A204.1 (cell line): ENCODE measurements around the gene PHETA1.
"Not testable (repeated sequence)": the region's sequence is repeated elsewhere in the genome, so short reads cannot be mapped to it uniquely, and the experiment has no call there.

ENCODE experiments used
- FAIRE-seq: peaks from 2 replicates; lab custom pipeline; 2012; peaks lifted over from hg19 to GRCh38; lab: Jason Lieb, UNC

The PHETA1 gene

DNA sequence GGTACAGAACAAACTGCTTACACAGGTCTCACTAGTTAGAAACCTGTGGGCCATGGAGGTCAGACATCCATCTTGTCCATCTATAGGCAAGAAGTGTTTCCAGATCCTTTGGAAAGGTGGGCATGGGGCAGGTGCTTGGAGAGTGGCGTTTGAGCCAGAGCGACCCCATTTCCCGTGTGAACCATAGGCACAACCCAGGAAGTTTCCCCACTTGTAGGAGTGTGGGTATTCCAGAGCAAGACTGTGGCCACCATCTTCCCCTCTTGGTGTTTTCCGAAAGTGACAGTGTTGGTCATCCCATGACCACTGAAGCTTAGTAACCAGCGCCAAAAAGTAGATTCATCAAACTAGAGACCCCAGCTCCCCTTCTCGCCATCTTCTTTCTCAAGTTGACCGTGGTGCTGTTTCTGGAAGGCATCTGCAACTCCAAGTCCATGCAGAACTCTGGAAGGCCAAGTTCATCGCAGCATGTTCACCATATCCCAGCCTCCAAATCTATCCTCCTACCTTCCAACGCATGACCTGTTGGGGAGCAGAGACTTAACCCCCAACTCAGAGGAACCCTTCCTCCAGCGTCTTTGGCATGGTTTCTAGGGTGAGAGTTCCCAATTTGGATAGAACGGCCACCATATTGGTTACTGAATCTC is 19.7 kb downstream of the PHETA1 start:
- no peak for FAIRE-seq

DNA sequence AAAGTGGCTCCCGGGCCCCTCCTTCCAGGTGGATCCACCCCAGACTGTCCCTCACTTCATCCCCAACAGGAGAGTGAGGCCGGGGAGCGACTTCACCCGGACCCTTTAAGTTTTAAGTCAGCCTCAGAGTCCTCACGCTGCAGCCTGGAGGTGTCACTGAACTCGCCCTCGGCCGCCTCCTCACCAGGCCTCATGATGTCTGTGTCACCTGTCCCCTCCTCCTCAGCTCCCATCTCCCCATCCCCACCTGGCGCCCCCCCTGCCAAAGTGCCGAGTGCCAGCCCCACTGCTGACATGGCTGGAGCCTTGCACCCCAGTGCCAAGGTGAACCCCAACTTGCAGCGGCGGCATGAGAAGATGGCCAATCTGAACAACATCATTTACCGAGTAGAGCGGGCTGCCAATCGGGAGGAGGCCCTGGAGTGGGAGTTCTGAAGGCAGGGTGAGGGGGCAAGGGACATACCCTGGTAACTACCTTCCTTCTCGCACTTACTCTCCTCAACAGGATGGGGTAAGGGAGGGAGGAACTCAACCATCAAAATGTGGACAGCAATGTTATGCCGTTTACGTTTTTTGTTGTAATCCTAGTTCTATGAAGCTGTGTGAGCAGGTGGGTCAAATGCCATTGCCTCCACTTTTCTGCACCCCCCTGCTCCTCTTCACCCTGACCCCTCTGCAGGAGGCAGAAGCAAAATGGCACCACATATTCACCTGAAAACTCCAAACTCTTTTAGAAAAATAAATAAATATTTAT is 20.8 kb downstream of the PHETA1 start:
- no peak for FAIRE-seq

DNA sequence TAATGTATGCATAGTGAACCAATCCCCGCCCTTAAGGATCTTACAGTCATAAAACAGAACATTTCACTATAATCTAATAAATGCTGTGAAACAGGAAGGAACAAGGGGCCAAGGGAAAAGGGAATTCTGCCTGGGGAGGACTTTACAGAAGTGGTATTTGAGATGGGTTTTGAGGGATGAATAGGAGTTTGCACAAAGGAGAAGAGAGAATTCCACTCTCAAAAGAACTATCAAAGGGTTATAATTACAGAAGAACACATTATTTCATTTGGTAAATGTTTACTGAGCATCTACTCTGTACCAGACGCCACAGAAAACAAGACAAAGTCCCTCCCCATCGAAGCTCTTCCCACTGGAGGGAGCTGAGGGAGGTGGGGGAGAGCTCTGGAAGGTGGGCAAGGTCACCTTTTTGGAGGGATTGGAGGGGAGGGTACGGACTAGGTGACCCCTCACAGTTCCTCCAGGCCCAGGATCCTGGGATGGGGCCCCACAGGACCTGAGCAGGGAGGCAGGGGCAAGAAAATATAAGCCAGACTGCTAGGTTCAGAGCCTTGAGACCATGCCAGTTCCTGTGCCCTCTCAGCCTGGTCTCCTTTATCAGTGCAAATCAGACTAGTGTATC is 24.5 kb downstream of the PHETA1 start:
- no peak for FAIRE-seq

DNA sequence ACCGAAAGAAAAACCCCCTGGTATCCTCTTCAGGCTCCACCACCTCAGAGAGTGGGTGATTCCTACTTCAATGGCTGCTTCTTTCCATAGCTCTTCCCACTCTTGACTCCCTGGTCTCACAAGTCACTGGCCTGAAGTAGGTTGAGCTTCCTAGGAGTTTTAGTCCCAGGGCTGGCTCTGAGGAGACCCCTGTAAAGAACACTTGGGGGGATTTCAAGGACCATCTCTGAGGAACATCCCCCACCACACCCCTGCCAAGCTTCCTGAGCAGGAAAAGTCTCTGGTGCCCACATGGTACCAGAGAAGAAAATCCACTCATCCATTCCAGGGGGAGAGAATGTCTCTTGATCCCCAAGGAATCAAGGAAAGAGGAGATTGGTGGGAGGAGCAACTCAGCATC is 25.7 kb downstream of the PHETA1 start:
- FAIRE-seq, result no peak

DNA sequence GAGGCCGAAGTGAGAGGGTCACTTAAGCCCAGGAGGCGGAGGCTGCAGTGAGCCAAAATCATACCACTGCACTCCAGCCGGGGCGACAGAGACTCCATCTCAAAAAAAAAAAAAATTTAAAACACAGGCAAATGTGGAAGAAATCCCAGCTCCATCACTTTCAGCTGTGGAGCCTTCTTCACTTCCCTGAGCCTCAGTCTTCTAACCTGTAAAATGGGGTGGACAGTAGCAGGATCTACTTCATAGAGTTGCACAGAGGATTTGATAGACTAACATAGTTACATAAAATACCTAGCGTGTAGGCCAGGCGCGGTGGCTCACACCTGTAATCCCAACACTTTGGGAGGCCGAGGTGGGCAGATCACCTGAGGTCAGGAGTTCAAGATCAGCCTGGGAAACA is 26.5 kb downstream of the PHETA1 start:
- FAIRE-seq, result no peak

DNA sequence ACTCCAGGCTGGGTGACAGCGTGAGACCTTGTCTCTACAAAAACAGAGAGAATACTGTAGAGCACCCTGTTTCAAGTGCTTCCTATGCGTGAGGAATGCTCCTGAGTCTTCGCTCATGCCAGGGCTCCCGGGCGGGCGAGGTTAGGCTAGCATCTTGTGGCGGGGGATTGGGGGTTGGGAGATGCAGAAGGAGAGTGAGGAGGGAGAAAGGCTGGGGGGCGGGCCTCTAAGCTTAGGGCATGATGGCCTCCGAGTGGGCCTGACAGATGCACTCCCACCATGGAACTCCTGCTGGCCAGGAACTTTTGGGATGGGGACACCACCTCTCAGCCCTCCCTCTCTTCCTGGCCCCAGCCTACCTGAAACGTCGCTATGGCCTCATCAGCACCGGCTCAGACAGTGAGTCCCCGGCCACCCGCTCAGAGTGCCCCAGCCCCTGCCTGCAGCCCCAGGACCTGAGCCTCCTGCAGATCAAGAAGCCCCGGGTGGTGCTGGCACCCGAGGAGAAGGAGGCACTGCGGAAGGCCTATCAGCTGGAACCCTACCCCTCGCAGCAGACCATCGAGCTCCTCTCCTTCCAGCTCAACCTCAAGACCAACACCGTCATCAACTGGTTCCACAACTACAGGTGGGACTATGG is 27.3 kb downstream of the PHETA1 start:
- FAIRE-seq, result no peak

DNA sequence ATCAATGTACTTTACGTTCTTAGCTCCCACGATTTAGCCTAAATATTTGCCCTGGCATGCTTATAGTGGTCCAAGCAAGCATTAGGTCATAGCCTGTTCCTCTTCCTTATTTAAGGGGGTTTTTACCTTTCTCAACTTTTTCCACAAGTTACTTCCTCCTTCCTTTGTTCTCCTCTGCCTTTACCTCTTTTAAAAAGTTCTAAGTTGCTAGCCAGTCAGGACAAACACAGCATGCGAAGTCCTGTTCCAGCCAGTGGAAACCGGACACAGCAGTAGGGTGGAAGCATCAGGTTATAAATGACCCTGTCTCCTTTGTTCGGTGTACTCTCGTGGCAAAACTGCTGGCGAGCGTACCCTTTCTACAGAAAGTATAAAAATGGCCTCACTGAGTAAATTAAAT is 28.2 kb downstream of the PHETA1 start:
- FAIRE-seq, result not testable (repeated sequence)

DNA sequence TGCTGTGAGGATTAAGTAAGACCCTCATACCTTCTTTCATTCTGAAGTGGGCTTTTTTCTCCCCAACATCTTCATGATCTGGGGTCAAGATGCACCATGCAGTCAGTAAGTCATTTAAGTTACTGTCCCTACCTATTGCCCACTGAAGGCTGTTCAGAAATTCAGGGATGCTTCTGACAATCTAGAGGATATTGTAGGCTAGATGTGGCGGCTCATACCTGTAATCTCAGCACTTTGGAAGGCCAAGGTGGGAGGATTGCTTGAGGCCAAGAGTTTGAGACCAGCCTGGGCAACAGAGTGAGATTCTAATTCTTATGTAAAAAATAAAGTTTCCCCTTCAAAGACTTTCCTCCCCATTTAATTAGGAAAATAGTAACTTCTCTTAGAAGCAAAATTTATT is 28.7 kb downstream of the PHETA1 start:
- no peak for FAIRE-seq

DNA sequence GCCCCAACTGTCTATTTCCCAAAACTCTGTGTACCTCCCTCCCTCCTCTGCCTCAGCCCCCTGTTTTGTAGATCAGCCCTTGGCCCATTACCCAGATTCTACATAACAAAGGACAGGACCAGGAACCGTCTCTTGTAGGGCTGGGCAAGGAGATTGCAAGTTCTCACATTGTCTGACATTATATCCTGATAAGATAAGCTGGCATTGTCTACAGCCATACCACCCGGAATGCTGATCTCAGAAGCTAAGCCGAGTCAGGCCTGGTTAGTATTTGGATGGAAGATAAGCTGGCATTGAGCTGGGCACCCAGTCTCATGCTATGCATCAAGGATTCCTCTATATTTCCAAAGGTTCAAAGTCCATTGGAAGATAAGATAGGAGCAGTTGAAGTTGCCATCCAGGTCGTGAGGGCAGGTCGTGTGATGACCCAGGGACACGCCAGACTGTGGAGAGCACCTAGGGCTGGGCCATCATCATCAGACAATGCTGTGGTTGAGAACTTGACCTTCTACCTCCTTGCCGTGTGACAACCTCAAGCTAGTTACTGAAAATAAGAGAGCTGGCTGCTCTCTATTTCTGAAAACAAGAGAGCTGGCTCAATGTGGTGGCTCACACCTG is 29.5 kb downstream of the PHETA1 start:
- no peak for FAIRE-seq

DNA sequence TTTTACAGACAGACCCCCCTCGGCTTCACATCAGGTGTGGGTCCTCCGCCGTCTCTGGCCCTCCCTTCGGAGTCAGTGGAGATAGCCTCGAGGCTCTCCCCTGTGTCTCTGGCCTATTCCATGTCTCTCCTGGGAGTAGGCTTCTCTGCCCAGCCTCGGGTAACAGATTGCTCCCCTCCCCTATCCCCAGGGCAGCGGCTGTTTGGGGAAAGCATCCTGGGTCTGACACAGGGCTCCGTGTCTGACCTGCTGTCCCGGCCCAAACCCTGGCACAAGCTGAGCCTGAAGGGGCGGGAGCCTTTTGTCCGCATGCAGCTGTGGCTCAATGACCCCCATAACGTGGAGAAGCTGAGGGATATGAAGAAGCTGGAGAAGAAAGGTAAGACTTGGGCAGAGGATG is 30.8 kb downstream of the PHETA1 start:
- no peak for FAIRE-seq

DNA sequence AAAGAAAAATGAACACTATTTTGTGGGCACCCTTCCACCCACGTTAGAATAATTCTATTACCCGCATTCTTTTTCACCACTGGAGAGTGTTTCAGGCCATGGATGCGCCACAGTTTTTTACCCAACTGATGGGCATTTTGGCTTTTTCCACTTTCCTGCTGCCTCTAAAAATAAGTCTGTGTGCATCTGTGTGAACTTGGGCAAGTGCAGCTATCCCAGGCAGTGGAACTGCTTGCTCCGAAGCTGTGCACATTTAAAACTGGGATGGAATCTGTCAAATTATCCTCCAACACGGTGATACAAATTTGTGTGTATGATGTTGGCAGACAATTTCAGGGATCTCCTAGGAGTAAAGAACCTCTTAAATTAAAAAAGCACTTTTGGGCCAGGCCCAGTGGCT is 31.5 kb downstream of the PHETA1 start:
- FAIRE-seq, result no peak

DNA sequence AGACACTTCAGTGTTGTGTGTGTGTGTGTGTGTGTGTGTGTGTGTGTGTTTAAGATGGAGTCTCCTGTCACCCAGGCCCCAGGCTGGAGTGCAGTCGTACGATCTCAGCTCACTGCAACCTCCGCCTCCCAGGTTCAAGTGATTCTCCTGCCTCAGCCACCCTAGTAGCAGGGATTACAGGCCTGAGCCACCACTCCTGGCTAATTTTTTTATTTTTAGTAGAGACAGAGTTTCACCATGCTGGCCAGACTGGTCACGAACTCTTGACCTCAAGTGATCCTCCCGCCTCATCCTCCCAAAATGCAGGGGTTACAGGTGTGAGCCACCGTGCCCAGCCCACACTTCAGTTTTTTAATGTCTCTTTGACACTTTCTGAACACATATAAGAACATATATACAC is 32.5 kb downstream of the PHETA1 start:
- not testable (repeated sequence) for FAIRE-seq

DNA sequence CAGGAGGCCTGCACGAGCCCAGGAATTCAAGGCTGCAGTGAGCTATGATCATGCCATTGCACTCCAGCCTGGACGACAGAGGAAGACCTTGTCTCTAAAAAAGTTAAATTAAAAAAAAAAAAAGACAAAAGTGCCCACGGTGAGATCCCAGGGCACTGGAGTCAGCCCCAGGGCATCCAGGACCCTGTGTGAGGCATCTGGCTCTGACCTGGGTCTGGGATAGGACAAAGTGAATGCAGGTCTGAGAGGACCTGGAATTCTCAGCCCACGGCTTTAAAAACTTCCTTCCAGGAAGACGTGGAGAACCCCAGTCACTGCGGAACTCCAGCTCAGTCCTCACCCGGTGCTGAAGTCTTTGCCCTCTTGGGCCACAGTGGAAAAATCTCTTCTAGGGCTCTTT is 33.1 kb downstream of the PHETA1 start:
- no peak for FAIRE-seq

DNA sequence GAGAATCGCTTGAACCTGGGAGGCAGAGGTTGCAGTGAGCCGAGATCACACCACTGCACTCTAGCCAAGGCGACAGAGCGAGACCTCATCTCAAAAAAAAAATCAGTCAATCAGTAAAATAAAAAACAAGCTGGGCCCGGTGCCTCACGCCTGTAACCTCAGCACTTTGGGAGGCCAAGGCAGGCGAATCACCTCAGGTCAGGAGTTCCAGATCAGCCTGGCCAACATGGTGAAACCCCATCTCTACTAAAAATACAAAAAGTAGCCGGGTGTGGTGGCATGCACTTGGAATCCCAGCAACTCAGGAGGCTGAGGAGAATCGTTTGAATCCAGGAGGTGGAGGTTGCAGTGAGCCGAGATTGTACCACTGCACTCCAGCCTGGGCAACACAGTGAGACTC is 33.6 kb downstream of the PHETA1 start:
- FAIRE-seq, result not testable (repeated sequence)

DNA sequence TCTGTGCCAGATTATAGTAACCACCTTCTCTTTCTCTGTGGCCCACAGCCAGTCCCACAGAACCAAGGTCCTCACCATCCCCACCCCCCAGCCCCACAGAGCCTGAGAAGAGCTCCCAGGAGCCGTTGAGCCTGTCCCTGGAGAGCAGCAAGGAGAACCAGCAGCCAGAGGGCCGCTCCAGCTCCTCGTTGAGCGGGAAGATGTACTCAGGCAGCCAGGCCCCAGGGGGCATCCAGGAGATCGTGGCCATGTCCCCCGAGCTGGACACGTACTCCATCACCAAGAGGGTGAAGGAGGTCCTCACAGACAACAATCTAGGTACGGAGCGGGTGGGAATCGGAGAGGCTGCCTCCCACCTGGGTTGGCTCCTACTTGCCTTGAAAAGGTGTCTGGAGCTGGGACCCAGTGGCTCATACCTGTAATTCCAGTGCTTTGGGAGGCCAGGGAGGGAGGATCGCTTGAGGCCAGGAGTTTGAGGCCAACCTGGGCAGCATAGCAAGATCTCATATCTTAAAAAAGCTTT is 34.4 kb downstream of the PHETA1 start:
- no peak for FAIRE-seq

DNA sequence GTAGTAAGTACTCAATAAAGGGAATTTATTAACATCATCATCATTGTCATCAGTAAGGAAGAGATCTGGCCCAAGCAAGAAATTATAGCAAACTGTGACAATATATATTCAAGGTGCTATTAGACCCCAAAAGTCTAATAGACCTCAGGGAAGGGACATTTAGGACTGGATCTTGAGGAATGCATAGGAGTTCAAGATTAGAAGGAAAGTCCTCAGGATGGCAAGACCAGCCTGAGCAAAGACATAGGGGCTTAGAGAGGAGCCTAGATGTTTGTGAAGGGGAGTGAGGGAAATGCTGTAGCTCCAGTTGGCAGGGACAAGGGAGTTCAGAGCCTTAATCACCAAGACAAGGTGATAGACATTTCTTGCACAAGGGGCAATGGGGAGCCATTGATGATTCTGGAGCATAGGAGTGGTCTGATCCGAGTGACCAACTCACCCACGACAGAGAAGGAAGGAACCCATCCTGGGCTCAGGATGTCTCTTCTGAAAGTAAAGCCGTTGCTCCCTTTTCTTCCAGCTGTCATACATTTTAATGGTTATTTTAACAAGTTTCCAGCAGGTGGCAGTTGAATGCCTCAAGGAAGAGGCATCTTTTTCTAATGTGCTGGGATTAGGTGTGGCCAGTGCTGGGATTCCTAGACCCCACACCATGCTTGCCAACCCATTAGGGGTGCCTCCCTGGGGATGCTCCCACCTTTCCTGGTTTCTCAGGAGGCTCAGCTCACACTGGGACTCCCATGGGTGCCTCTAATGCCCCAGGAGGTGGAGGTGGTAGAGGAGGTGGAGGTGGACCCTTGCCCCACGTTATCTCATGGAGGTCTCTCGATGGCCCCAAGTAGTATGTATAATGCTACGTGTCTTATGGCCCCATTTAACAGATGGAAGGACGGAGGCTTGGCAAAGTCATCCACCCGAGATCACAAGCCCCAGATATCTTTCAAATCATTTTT is 37.8 kb downstream of the PHETA1 start:
- no peak for FAIRE-seq

DNA sequence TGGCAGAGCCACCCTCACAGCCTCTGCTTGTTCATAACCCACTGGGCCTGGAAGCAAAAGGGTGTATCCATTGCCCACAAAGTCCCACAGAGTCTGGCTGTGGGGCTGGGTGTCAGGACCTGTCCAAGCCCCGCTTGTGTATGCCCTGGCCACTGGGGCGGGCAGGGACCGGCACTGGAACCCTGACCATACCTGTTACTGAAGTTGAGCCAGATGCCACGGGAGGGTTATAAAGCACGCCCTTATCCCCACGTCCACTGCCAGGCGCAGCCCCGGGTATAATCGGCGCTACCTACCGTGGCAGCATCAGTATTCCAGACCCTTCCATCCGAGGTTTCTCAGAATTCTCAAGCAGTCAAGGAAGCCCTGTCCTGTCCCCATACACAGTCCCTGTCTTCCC is 40.8 kb downstream of the PHETA1 start:
- no peak for FAIRE-seq

DNA sequence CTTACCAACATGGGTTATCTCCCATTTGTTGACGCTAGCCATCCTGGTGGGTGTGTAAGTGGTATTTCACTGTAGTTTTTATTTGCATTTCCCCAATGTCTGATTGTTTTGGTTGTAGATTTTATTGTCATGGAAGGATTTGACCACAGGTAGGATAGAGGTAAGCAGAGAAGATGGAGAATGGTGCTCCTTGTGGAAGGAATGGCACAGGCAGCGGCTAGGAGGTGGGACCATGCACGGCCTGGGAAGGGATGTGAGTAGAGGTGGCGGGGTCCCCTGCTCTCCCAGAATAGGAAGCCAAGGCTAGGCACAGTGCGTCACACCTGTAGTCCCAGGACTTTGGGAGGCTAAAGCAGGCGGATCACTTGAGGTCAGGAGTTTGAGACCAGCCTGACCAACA is 41.4 kb downstream of the PHETA1 start:
- FAIRE-seq, result no peak

DNA sequence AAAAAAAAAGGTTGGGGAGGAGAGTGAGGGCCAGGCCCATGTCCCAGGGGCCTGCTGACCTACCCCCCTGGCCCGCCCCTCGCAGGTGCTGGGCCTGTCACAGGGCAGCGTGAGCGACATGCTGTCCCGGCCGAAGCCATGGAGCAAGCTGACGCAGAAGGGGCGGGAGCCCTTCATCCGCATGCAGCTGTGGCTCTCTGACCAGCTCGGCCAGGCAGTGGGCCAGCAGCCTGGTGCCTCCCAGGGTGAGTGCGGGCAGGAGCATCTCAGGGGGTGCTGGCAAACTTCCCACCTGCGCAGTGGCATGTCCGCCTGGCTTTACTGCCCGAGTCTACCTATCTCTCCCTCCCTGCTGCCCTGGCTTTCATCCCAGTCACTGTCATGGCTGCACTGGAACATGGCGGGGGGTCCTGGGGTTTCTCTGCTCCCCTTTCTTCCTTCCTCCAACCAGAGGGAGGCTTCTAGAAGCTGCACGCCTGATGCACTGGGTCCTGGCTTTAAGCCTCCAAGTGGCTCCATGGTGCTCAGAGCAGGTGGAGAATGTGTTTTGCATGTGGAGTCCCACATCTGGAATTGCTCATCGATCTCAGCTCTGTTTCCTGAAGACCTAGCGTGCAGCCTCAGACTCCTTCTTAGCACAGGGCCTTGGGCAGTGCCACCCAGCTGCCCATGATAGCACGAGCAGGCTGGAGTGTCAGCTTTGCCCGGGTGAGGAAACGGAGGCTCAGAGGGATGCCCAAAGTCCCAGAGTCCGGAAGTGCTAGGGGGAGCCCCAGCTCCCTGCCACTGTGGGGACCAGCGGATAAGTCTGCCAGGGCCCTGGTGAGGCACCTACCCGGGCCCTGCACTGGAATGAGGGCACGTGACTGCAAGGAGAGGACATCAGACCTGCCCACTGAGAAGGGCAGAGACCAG is 46.3 kb downstream of the PHETA1 start:
- no peak for FAIRE-seq

DNA sequence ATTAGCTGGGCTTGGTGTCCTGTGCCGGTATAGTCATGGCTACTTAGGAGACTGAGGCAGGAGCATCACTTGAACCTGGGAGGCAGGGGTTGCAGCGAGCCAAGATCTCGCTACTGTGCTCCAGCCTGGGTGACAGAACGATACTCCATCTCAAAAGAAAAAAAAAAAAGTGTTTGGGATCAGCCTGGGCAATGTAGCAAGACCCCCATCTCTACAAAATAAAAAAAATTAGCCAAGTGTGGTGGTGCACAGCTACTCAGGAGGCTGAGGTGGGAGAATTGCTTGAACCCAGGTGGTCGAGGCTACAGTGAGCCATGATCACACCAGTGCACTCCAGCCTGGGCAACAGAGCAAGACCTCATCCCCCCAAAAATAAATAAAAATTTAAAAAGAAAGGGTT is 47.6 kb downstream of the PHETA1 start:
- FAIRE-seq, result no peak
